ENCODE measurements around the gene CDC42EP1. TPM values are rescaled to one million over a fixed set of nuclear protein-coding genes. Genes with fewer than 3 reads are reported as not detected.

The CDC42EP1 gene
- total RNA-seq, 1 experiment from 2014 or later, result 75.0 TPM

- ChIA-PET CTCF (interaction anchor here (0.6 to 1.2 kb wide), 5 partner anchors 13 to 28 kb away, joined by 3 to 5 read pairs (median 4); partner anchors contain the start of gene LGALS2), POLR2A (no interaction called here)
- Histone ChIP-seq H3K4me1 (peaks cover 10% of the 10 kb centered on the region), H3K9me3 (no peaks in the 10 kb centered on the region), H3K36me3 (ENCODE audit: control insufficient read depth, insufficient read depth, low read length) (no peaks in the 10 kb centered on the region), H3K4me3 (ENCODE audit: low read depth, low read length) (no peak overlapping the region), H3K27me3 (replicated peaks; ENCODE audit: control insufficient read depth, insufficient read depth, low read length) (no peaks in the 10 kb centered on the region)
- Mint-ChIP-seq H3K4me1 (ENCODE audit: low read depth, unreplicated experiment) (peaks cover 22% of the 10 kb centered on the region), H3K36me3 (ENCODE audit: insufficient read depth, unreplicated experiment) (no peaks in the 10 kb centered on the region), H3K4me3 (ENCODE audit: unreplicated experiment) (no peak overlapping the region), H3K9me3 (ENCODE audit: unreplicated experiment) (no peaks in the 10 kb centered on the region), H3K27me3 (ENCODE audit: insufficient read depth, unreplicated experiment) (no peaks in the 10 kb centered on the region), H3K27ac (ENCODE audit: unreplicated experiment) (no peak overlapping the region)
- intact Hi-C loops (cut with micrococcal nuclease; ENCODE audit: unreplicated experiment), result no loop called here
- BruUV-seq (replicated peaks), result no TSS peak
- DNase-seq, result peak in 1 of 2 experiments; percentile 51
- peak in 1 of 2 experiments; percentile 42 for TF ChIP-seq CTCF (IDR thresholded peaks at IDR 0.05; ENCODE audit: insufficient read depth in 1 of 2, low read depth in 1 of 2, low read length in 1 of 2, severe bottlenecking in 1 of 2, unreplicated experiment in 1 of 2)
These were observed 34.0 kb downstream of the CDC42EP1 start for GRCh38 chr22:37594237-37594636.

GRCh38 chr22:37599153-37599552 is 38.9 kb downstream of the CDC42EP1 start:
- TF ChIP-seq CTCF (IDR thresholded peaks at IDR 0.05; ENCODE audit: insufficient read depth in 1 of 2, low read depth in 1 of 2, low read length in 1 of 2, severe bottlenecking in 1 of 2, unreplicated experiment in 1 of 2), result no peak
- BruUV-seq (replicated peaks), result no TSS peak
- ChIA-PET POLR2A (interaction anchor here (0.6 to 0.7 kb wide), 3 partner anchors 8 to 136 kb away, joined by 5 to 19 read pairs (median 6); no protein-coding TSS in a partner anchor), CTCF (no interaction called here)
- H3K9me3 Mint-ChIP-seq (ENCODE audit: unreplicated experiment), result no peaks in the 10 kb centered on the region
- no peak overlapping the region for H3K4me3 ChIP-seq (ENCODE audit: low read depth, low read length)
- no peaks in the 10 kb centered on the region for H3K27me3 Mint-ChIP-seq (ENCODE audit: insufficient read depth, unreplicated experiment)
- H3K27ac Mint-ChIP-seq (ENCODE audit: unreplicated experiment), result no peak overlapping the region
- no peak for DNase-seq
- no peaks in the 10 kb centered on the region for H3K36me3 ChIP-seq (ENCODE audit: control insufficient read depth, insufficient read depth, low read length)
- H3K36me3 Mint-ChIP-seq (ENCODE audit: insufficient read depth, unreplicated experiment), result no peaks in the 10 kb centered on the region
- H3K4me1 Mint-ChIP-seq (ENCODE audit: low read depth, unreplicated experiment), result peaks cover 23% of the 10 kb centered on the region
- no peak overlapping the region for H3K4me3 Mint-ChIP-seq (ENCODE audit: unreplicated experiment)
- no peaks in the 10 kb centered on the region for H3K27me3 ChIP-seq (replicated peaks; ENCODE audit: control insufficient read depth, insufficient read depth, low read length)
- intact Hi-C loops (cut with micrococcal nuclease; ENCODE audit: unreplicated experiment), result no loop called here
- H3K9me3 ChIP-seq, result no peaks in the 10 kb centered on the region
- peaks cover 6% of the 10 kb centered on the region; the same call in 1 of the 2 replicates for H3K4me1 ChIP-seq

- intact Hi-C loops (cut with micrococcal nuclease; ENCODE audit: unreplicated experiment), result loop anchor here (10.0 kb wide), 1 partner anchor 84 kb away; the partner anchor contains the start of gene NOL12
These were observed 40.9 kb downstream of the CDC42EP1 start for GRCh38 chr22:37601203-37601539.

More at GRCh38 chr22:37601203-37601539, 40.9 kb downstream of the CDC42EP1 start:
- CTCF ChIA-PET, result interaction anchor here (1.2 to 1.7 kb wide), 2 partner anchors 9 to 34 kb away, joined by 5 to 13 read pairs; no protein-coding TSS in a partner anchor
- Mint-ChIP-seq H3K36me3 (ENCODE audit: insufficient read depth, unreplicated experiment) (no peaks in the 10 kb centered on the region), H3K4me3 (ENCODE audit: unreplicated experiment) (peak overlapping the region; percentile 72), H3K27ac (ENCODE audit: unreplicated experiment) (peak overlapping the region; percentile 85), H3K27me3 (ENCODE audit: insufficient read depth, unreplicated experiment) (no peaks in the 10 kb centered on the region), H3K9me3 (ENCODE audit: unreplicated experiment) (no peaks in the 10 kb centered on the region), H3K4me1 (ENCODE audit: low read depth, unreplicated experiment) (peaks cover 25% of the 10 kb centered on the region)
- no peaks in the 10 kb centered on the region for H3K9me3 ChIP-seq
- POLR2A ChIA-PET, result no interaction called here
- DNase-seq, result no peak
- no peaks in the 10 kb centered on the region for H3K27me3 ChIP-seq (replicated peaks; ENCODE audit: control insufficient read depth, insufficient read depth, low read length)
- peaks cover 8% of the 10 kb centered on the region for H3K4me1 ChIP-seq
- no peaks in the 10 kb centered on the region for H3K36me3 ChIP-seq (ENCODE audit: control insufficient read depth, insufficient read depth, low read length)
- no peak for TF ChIP-seq CTCF (IDR thresholded peaks at IDR 0.05; ENCODE audit: insufficient read depth in 1 of 2, low read depth in 1 of 2, low read length in 1 of 2, severe bottlenecking in 1 of 2, unreplicated experiment in 1 of 2)
- peak overlapping the region; percentile 23 for H3K4me3 ChIP-seq (ENCODE audit: low read depth, low read length)
- TSS peak; percentile 39 for BruUV-seq (replicated peaks)

Data from Caco-2 (cell line).